GM21619 (cell line): ENCODE measurements around the gene MAP2.

ENCODE experiments used
- ATAC-seq: cut with Tn5 transposase; IDR thresholded peaks from one replicate; pipeline ENCODE4 v1.9.1; 2021; ENCODE audit not compliant: unreplicated experiment

Gene MAP2

DNA sequence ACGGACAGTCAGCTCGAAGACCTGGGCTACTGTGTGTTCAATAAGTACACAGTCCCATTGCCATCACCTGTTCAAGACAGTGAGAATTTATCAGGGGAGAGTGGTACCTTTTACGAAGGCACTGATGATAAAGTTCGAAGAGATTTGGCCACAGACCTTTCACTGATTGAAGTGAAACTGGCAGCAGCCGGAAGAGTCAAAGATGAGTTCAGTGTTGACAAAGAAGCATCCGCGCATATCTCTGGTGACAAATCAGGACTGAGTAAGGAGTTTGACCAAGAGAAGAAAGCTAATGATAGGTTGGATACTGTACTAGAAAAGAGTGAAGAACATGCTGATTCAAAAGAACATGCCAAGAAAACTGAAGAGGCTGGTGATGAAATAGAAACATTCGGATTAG lies 270.9 kb downstream of the MAP2 start:
- no peak for ATAC-seq

DNA sequence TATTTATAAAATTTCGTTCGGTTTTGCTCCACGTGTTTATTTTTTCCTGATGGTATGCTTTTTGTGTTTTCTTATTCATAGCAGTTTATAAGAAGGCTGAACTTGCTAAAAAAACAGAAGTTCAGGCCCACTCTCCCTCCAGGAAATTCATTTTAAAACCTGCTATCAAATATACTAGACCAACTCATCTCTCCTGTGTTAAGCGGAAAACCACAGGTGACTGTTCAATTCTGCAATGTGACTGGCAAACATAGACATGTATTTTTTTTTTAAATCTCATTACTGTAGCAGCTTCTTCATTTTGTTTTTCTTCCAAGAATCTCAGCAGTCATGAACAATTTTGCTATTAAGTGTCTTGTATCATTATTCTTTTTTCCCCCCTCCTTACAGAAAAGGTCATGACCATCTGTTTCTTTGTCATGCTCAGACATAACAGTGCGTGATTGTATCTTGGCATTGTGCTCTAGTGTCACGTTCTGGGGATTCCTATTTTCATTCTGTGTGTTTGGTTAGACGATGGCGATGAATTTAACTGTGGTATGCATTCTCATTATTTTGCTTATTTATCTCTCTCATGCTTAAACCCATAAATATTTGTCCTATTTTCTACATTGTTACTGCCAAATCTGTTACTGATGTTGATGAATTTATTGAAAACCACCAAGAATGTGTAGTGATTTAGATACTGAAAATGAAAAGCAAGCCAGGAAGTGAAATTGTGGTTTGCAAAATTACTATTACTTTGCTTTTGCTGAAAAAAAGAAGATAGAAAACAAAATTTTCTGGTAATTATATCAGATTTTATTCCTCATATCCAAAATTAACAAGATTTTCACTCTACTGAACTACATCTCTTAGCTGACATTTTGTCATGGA lies 273.2 kb downstream of the MAP2 start:
- ATAC-seq: peak; percentile 75

DNA sequence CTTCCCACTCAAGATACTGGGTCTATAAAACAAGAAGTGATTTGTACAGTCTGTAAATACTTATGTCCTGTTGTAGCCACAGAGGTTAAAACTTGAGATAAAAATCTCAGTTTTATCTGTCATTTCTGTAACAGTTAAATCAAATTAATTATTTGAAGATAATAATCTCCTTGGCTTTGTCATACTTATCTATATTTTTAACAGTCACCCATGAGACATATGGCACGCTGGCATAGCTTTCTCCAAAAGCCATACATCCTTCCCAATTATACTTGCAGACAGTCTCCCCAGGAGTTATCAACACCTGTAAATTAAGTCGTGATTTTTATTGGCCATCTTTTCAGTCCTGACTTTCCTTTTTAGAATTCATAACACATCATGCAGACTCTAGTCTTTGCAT lies 278.9 kb downstream of the MAP2 start:
- ATAC-seq: no peak

DNA sequence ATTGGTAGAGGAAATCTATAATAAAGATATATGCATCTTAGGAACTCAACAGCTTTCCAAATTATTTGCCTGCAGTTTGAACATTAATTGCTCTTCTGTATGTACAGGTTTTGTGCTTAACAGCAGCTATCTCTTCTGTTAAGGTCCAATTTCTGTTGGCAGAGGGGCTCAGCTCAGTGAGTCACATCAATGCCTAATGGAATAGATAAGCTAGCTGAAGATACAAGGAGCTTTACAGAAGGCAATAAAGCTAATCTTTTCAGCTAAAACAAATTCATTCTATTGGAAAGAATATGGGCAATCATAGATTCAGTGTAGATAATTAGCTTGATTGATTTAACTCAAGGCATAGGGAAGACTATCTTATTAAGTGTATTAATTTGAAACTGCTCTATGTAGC lies 289.4 kb downstream of the MAP2 start:
- ATAC-seq: no peak

DNA sequence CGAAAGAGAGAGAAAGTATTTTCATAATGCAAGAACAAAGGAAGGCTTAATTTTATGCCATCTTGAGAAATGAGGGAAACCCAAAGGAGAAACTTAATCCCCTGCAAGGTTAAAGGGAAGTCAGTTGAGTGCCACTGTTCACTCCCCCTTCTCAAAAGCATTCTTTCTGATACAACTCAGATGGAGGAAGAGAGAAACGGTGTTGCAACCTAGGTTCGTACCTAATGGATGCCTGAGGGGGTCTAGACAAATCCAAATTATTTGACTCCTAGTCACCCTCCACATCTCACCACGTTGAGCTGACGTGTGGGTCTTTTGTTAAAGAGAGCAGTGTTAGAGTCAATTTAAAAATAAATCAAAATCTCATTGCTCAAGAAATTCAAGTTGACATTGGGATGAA lies 295.2 kb downstream of the MAP2 start:
- ATAC-seq: no peak

DNA sequence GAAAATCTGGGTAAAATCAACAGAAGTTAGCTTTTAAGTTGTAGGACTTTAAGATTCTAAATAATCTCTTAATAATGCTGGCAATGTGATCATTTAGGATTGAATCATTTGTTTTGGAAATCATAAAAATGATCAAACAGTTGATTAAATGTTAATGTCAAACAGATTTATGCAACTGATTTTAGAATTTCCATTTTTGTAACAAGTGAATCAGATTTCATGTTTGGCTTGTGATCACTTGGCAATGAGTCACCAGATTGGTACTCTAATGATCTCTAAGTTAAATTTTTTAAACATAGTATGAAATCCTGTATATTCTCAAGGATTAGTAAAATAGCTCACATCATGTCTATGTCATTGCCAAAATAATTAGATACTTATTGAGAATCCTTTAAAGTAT lies 297.6 kb downstream of the MAP2 start:
- ATAC-seq: no peak

DNA sequence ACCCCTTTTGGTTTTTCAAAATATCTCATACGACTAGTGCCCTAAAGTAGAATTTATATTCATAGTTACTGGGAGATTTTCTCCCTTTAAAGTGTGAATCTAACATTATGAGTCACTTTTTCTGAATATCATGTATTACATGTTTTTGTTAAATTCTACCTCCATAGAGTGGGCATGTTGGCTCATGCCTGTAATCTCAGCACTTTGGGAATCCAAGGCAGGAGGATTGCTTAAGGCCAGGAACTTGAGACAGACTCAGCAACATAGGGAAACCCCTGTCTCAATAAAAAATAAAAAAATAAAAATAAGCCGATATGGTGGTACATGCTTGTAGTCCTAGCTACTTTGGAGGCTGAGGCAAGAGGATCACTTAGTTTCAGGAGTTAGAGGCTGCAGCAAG lies 302.5 kb downstream of the MAP2 start:
- ATAC-seq: no peak

DNA sequence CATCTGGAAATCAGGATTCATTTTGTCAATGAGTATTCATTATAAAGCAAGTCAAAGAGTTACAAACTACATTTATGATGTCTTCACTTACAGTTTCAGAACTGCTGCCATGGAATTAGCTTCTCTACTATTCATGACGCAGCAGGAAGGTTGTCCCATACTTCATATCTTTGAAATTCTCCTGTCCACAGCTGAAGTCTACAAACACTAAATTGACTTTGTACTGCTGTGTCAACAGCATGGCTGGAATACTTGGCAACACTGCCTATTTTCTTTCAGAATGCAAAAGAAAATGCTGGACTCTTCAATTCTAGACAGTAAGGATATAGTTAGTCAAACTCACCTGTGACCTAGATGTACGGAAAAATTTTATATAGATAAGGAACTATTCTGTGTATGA lies 303.2 kb downstream of the MAP2 start:
- no peak for ATAC-seq

DNA sequence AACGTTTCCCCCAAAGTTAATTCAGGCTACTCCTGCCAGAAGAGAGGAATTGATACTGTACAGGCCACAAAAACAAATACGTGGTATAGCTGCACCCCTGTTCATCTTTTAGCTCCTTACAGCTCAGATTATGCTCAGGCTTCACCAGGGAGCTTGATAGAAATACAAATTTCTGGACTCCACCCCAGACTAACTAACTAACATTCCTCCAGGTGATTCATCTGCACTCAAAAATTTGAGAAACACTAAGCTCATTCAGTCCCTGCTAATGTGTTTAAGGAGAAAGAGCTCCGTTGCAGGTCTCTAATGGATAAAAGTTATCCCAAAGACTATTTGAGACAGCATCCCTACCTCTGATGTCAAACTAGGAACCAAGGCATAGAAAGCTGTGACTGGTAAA lies 311.0 kb downstream of the MAP2 start:
- no peak for ATAC-seq

DNA sequence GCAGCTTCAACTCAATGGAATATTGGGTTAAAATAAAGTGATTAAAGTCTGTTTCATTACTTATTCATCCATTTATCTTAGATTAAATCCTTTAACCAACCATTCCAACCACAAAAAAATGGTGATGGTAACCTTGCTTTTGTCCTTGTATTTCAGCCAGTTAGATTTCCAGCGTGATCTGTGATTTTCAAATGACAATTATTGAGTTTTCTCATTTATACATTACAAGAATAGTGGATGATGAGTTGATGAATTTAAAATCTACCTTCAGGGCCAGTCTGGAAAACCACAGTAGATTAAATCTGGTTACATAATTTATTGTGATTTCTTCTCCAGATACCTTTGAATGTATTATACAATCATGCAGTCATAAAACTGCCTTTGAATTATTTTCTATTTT lies 318.1 kb downstream of the MAP2 start:
- ATAC-seq: no peak

DNA sequence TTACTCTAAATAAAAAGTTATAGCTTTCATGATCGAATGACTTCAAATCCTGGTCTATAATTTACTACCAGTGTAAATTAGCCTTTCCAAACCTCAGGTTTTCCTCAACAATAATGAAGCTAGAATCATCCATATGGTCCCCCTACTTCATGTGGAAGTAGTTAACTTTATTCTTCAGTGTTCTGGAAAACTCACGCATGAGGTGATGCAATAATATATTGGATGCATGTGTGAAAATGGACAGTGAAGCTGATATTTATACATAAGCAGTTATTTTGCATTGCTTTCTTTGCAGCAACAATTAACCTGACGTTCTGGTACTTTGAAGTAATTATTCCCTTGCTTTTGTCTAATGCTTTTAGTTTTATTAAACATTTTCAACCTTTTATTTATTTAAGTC lies 329.2 kb downstream of the MAP2 start:
- no peak for ATAC-seq

DNA sequence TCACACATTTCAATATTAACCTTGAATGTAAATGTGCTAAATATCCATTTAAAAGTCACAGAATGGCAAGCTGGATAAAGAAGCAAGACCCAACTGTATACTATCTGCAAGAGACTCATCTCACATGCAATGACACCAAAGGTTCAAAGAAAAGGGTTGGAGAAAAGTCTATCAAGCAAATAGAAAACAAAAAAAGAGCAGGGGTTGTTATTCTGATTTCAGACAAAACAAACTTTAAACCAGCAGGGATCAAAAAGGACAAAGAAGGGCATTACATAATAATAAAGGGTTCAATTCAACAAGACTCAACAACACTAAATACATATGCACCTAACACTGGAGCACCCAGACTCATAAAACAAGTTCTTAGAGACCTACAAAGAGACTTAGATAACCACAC lies 333.3 kb downstream of the MAP2 start:
- no peak for ATAC-seq

DNA sequence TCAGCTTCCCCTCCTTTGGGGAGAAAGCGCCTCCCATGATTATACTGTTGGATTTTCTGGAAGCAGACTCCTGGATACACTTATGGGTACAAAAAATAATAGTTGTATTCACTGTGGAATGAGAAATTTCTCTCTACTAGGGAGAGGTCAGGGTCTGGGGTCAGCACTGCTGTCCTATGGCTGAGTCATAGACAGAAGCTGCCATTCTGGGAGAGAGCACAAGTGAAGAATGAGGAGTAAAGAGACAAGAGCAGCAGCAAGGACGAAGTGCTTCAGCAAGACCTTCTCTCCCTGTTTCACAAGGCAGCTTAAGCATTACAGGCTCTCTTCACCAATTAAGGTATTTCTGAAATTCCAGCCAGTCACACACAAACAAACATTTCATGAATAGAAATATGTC lies 337.7 kb downstream of the MAP2 start:
- no peak for ATAC-seq

DNA sequence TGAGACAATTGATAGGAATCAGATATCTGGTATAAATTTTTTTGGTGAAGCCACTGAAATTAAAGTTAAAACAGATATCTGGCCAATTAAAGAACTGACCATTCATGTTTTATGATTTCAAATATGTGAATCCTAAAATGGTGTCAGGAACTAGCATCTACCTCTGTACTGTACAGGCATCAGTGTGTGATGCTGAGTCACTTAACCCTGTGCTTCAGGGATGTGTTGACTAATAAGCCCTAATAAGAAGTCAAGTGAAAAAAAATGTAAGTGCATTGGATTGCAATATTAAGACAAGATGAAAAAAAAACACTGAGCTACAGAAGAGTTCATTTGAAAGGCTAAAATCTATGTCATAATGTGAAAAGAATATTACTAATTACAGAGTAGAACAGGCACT lies 338.7 kb downstream of the MAP2 start:
- no peak for ATAC-seq

DNA sequence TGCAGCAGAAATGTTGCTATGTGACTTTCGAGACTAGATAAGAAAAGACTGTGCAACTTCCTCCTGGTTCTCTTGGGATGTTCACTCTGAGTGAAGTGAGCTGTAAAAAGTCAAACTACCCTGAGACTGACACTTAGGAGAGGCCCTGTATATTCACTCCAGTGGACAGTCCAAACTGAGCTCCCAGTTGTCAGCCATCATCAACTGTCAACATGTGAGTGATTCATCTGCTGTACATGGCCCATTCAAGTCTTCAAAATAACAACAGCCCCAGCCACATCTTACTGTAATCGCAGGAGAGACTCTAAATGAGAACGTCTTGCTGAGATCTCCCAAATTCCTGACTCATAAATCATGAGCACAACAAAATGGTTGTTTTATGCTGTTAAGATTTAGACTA lies 339.3 kb downstream of the MAP2 start:
- no peak for ATAC-seq

DNA sequence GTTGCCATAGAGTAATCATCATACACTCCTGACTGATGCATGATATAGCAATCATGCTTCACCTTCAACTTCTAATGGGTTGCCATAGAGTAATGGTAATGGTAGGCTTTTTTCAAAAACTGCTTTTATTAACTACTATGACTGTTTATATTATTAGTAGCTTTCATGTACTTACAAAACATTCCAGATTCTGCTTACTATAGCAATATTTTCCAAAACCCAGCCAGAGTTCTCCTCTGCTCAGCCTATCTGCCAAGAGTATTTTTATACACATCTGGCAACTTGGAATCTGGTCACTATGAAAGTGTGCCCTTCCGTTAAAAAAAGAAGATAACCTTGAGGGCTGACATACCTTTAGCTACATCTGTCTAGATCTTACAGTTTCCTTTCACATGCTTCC lies 342.8 kb downstream of the MAP2 start:
- no peak for ATAC-seq

DNA sequence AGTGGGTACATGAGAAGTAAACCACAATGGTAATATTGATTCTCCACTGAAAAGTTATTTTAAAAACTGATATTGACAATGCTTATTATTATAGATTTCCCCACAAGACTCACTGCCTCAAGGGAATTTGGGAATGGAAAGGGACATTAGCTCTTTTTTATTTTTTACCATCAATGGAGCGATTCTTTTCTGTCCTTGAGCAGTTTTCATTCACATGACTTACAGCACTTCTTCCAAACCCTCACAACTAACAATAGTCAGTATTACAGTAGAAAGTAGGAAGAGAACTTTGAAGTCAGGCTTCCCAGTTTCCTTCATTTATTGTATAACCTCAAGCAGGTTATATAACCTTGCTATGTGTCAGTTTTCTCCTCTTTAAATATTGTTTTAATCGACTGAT lies 343.5 kb downstream of the MAP2 start:
- no peak for ATAC-seq

DNA sequence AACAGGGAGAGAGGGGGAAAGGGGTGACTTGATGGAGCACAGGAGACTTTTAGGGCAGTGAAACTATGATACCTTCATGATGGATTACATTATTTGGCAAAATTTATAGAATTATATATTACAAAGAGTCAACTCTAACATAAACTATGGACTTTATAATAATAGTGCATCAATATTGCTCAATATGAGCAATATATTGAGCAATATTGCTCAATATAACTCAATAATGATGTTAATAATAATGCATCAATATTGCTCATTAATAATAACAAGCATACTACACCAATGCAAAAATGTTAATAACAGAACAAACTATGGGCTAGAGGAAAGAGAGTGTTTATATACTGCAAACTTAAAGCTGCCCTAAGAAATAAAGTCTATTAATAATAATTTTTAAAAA lies 344.7 kb downstream of the MAP2 start:
- no peak for ATAC-seq

DNA sequence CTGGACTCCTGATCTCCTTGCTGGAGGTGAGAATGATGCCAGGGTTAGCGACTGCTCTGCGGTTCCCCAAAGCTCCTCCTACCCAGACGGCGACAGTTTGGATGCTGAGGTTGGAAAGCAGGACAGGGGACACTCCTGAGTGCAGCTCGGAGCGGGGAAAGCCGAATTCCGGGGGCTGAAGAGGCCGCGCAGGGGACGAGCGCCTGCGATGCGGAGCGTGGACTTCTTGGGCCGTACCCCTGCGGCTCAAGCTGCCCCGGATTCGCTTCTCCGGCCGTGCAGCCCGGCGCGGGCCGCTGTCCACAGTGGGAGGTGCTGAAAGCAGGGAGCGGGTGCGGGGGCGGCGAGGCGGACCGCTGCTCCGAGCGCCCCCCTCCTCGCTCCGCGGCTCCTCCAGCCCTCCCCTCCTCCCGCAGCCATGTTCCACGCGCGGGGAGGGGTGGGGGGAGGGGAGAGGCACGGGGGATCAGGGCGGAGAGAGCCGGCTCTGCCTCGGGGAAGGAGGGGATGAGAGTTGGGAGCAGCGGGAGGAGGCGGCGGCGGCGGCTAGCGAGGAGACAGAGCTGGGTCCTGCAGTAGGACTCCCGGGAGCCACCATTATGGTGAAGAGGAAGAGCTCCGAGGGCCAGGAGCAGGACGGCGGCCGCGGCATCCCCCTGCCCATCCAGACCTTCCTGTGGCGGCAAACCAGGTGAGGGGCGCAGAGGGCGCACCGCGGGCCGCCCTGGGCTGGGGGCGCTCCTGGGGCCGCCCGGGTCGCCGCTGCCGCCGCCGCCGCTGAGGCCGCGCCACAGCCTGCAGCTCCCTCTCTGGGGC lies 347.8 kb downstream of the MAP2 start, which contains the start of gene UNC80:
Gene UNC80 (plus strand): TSS at position 359 of the 816 bp plus-strand sequence. CDS start 241 bp downstream, at position 600.
- ATAC-seq: no peak

DNA sequence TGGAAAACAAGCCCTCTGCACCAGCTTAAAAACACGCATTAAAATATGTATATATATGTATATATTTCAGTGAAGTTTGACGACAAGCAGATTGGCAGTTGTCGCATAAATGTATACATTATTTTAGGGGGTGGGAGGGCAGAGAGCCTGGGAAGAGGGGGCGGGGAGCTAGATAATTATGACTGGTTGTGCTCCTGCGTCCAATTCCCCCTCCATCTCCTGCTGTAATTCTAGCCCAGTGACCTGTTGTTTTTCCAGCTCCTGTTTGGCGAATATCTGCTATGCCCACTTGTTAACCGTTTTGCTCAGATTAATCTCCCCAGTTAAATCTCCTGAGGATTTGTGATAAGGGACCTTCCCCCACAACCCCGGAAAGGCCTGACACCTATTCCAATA lies 348.4 kb downstream of the MAP2 start:
- ATAC-seq: no peak

DNA sequence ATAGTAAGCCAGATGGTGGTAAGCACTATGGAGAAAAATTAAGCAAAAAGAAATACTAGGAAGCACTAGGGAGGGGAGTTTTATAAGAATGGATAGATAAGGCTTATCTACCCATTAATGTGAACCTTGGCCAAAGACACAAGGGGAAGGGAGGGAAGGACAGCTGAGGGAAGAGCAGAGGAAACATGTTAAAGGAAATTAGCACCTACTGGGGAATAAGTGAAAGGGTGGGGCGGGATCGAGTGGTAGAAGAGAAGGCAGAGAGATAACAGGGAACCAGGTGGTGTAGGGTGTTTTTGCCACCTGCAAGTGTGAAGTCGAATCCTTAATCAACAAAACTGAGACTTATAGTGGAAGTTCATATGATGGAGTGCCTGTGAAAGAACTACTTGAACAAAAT lies 349.5 kb downstream of the MAP2 start:
- ATAC-seq: no peak
